ENCODE measurements around the gene SLC6A5. TPM values are rescaled to one million over a fixed set of nuclear protein-coding genes. Genes with fewer than 3 reads are reported as not detected.
"Not testable (repeated sequence)": the region's sequence is repeated elsewhere in the genome, so short reads cannot be mapped to it uniquely, and the experiment has no call there.

Gene SLC6A5
- total RNA-seq, 6 experiments from 2014 or later, result not detected

DNA sequence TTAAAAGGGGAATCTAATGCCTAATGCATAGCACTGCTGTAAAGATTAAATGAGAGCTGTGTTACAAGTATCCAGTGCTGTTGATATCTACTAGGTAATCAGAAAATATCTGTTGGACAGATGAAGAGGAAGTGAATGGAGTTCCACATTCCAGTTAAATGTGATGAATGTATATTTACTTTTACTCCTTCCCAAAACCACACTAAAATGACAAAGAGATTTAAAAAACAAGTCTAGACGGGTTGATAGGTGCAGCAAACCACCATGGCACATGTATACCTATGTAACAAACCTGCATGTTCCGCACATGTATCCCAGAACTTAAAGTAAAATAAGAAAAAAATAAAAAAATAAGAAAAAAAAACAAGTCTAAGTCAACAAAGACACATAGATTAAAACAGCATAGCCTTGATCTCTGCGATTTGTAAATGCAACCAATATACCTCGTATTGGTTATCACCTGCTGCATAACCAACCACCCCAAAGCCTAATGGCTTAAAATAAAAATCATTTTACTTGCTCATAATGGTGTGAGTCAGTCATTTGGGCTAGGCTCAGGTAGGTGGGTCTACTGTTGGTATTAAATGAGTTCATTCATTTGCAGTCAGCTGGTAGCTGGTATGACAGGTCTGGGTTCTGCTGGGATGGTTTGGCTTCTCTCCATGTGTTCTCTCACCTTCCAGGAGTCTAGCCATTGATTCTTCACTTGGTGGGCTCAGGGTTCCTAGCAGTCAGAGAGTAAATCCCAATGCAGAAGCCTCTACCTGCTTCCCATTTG is 39.7 kb upstream of the SLC6A5 start:
- Histone ChIP-seq H3K4me3 (no peak overlapping the region), H3K4me1 (no peaks in the 10 kb centered on the region), H3K27ac (no peak overlapping the region), H3K27me3 (no peaks in the 10 kb centered on the region), H3K9me3 (no peaks in the 10 kb centered on the region), H3K36me3 (no peaks in the 10 kb centered on the region)
- intact Hi-C loops (cut with DNase I), result no loop called here
- TF ChIP-seq POLR2A (IDR thresholded peaks at IDR 0.05), result no peak
- TF ChIP-seq, protein P1, sequence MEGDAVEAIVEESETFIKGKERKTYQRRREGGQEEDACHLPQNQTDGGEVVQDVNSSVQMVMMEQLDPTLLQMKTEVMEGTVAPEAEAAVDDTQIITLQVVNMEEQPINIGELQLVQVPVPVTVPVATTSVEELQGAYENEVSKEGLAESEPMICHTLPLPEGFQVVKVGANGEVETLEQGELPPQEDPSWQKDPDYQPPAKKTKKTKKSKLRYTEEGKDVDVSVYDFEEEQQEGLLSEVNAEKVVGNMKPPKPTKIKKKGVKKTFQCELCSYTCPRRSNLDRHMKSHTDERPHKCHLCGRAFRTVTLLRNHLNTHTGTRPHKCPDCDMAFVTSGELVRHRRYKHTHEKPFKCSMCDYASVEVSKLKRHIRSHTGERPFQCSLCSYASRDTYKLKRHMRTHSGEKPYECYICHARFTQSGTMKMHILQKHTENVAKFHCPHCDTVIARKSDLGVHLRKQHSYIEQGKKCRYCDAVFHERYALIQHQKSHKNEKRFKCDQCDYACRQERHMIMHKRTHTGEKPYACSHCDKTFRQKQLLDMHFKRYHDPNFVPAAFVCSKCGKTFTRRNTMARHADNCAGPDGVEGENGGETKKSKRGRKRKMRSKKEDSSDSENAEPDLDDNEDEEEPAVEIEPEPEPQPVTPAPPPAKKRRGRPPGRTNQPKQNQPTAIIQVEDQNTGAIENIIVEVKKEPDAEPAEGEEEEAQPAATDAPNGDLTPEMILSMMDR (IDR thresholded peaks at IDR 0.05), result no peak
- ATAC-seq (no peak), DNase-seq (no peak)
- WGBS (ENCODE audit: insufficient coverage, low coverage, low lambda C conversion rate, missing lambda C conversion rate), result 66% methylated on average over 4 of the region's 4 CpGs

DNA sequence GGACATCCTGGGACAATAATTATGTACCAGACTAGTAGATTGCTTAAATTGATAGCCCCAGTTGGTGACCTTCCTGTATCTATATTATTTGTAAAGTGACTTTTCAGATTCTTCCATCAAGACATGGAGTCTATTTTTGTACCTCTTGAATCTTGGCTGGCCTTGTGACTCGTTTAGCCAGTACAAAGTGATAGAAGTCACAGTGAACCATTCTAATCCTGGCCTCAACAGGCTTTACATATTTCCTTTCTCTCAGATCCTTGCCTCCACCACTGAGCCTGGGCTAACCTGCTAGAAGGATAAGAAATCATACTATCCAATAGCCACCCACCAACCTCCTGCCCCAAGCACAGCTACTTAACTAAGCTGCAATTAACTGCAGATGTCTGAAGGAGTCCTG is 37.5 kb upstream of the SLC6A5 start:
- no peak overlapping the region for H3K27ac ChIP-seq
- ATAC-seq (no peak), DNase-seq (no peak)
- H3K36me3 ChIP-seq, result no peaks in the 10 kb centered on the region
- H3K9me3 ChIP-seq, result no peaks in the 10 kb centered on the region
- H3K4me1 ChIP-seq, result no peaks in the 10 kb centered on the region
- WGBS (ENCODE audit: insufficient coverage, low coverage, low lambda C conversion rate, missing lambda C conversion rate), result 25% methylated on average over 1 of the region's 1 CpG
- no peak for TF ChIP-seq POLR2A (IDR thresholded peaks at IDR 0.05)
- TF ChIP-seq, protein P1 (IDR thresholded peaks at IDR 0.05), result no peak
- no peak overlapping the region for H3K4me3 ChIP-seq
- no peaks in the 10 kb centered on the region for H3K27me3 ChIP-seq
- intact Hi-C loops (cut with DNase I), result no loop called here

DNA sequence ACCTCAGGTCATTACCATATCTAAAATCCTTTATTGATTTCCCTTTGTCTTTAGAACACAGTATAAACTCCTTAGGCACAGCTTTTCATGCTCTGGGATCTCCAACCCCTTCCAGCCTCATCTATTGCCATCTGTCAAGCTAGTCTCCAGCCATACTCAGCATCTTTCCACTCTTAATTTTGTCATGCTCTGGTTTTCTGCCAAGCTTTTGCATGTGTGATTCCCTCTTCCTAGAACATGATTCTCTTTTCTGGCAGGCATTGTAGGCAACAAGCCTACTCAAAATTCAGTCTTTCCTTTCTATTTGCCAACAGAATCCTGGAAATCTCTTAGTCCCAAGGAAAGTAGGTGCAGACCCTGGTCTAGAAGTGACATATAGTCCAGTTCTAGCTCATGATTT is 35.5 kb upstream of the SLC6A5 start:
- intact Hi-C loops (cut with DNase I), result no loop called here
- Histone ChIP-seq H3K9me3 (no peaks in the 10 kb centered on the region), H3K36me3 (no peaks in the 10 kb centered on the region), H3K4me1 (no peaks in the 10 kb centered on the region), H3K27me3 (no peaks in the 10 kb centered on the region), H3K27ac (no peak overlapping the region), H3K4me3 (no peak overlapping the region)
- TF ChIP-seq, protein P1 (IDR thresholded peaks at IDR 0.05), result no peak
- no peak for TF ChIP-seq POLR2A (IDR thresholded peaks at IDR 0.05)
- ATAC-seq, result no peak
- DNase-seq, result no peak

DNA sequence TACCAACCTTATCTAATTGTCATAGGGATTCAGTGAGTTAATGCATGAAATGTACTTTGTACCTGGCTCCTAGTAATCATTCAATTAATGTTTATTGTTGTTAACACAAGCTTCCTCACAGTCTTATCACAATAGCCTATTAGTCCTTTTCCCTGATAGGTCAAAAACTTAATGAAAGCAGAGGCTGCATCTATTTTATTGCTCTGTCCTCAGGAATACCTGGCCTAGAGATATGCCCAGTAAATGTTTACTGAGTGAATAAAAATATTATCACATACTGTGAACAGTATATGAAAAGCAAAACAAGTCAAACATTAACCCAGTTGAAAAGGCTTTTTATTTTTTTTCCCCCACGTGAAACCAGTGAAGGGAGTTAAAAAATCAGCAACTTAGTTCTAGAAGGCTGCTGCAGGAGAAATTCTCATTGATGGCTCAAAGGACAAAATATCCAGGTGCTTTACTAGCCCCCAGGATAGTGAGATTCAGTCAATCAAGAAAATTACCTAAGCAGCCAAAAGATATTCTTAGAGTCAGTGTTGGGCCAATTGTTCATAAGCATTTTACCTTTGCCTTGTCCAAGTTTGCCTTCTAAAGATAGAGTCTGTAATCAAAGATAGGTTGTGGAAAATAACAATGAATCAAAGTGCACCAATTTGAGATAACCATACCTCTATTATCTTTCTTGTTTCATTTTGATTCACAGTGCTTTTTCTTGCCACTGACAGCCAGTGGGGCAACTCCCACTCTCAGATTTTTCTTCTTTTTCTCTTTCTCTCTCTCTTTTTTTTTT is 34.4 kb upstream of the SLC6A5 start:
- no peak overlapping the region for H3K4me3 ChIP-seq
- no peak for TF ChIP-seq POLR2A (IDR thresholded peaks at IDR 0.05)
- TF ChIP-seq, protein P1 (IDR thresholded peaks at IDR 0.05), result no peak
- no peaks in the 10 kb centered on the region for H3K27me3 ChIP-seq
- ATAC-seq, result no peak
- H3K36me3 ChIP-seq, result no peaks in the 10 kb centered on the region
- H3K9me3 ChIP-seq, result no peaks in the 10 kb centered on the region
- WGBS (ENCODE audit: insufficient coverage, low coverage, low lambda C conversion rate, missing lambda C conversion rate), result 54% methylated on average over 1 of the region's 1 CpG
- no peaks in the 10 kb centered on the region for H3K4me1 ChIP-seq
- no peak overlapping the region for H3K27ac ChIP-seq
- intact Hi-C loops (cut with DNase I), result no loop called here
- DNase-seq, result no peak

DNA sequence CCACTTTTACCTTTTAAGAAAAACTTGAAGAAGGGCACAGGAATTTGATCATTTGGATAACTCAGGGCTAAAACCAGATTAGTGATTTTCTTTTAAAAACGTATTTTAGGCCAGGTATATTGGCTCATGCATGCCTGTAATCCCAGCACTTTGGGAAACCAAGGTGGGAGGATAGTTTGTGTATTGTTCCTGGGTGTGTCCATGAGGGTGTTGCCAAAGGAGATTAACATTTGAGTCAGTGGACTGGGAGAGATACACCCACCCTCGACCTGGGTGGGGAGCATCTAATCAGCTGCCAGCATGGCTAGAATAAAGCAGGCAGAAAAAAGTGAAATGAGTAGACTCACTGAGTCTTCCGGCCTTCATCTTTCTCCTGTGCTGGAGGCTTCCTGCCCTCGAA is 33.3 kb upstream of the SLC6A5 start:
- H3K27ac ChIP-seq; H3K4me1 ChIP-seq; ATAC-seq; H3K36me3 ChIP-seq; H3K9me3 ChIP-seq; H3K27me3 ChIP-seq; H3K4me3 ChIP-seq; DNase-seq; intact Hi-C loops (cut with DNase I): not testable (repeated sequence)
- WGBS (ENCODE audit: insufficient coverage, low coverage, low lambda C conversion rate, missing lambda C conversion rate), result 46% methylated on average over 4 of the region's 4 CpGs
